Stimulated activated CD8-positive, alpha-beta memory T cell treated with anti-CD3 and anti-CD28 coated beads, Interleukin-12 subunit alpha, Interleukin-12 subunit beta, amount 100 ng/mL, for 24 hours (primary cell): Measurements from ENCODE around the gene NEURL4.

ENCODE experiments used
- DNase-seq: peaks from one replicate; pipeline ENCODE4 v3.0.0-alpha.2; 2020; ENCODE audit errors: extremely low read depth

Gene NEURL4

DNA sequence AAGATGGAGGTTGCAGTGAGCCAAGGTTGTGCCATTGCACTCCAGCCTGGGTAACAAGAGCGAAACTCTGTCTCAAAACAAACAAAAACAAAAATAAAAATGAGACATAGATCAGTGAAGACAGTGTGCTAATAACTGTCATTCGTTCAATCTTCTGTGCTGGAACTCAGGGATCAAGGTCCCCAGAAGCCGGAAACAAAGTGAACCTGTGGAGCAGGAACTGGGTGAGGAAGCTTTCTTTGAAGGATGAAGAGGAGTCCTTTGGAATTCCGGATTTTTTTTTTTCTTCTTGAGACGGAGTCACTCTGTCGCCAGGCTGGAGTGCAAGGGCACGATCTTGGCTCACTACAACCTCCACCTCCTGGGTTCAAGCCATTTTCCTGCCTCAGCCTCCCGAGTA is 49.7 kb downstream of the NEURL4 start:
- no peak for DNase-seq

DNA sequence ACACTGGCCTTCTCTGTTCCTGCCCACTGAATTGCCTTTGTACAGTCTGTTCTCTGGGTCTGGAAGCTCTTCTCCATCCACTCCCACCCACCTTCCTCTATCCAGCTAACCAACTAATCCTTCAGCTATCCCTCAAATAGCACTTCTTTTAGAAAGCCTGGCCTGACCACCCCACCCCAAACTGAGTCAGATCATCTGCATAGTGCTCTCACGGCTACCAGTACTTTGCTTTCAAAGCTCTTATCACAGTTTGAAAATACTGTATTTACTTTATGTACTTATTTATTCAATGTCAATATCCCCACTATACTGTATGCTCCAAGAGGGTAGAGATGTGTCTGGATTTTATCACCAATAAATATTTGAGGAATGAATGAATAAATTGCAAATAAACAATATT is 62.4 kb downstream of the NEURL4 start:
- DNase-seq, result no peak
